K562 treated with DMSO at 1 percent for 48 hours (cell line): ENCODE data around the gene GPA33. TPM values are rescaled to one million over a fixed set of nuclear protein-coding genes. Genes with fewer than 3 reads are reported as not detected.

ENCODE experiments used
- total RNA-seq: library from RNA; unstranded; fragments of 300-600 nt; gene quantifications from 2 replicates; pipeline ENCODE4 v1.2.3, GENCODE V29; 2022; ENCODE audit warnings: low replicate concordance; ENCODE audit errors: extremely low read depth

GPA33 gene, protein sequence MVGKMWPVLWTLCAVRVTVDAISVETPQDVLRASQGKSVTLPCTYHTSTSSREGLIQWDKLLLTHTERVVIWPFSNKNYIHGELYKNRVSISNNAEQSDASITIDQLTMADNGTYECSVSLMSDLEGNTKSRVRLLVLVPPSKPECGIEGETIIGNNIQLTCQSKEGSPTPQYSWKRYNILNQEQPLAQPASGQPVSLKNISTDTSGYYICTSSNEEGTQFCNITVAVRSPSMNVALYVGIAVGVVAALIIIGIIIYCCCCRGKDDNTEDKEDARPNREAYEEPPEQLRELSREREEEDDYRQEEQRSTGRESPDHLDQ
- total RNA-seq, result not detected in 2 replicates

DNA sequence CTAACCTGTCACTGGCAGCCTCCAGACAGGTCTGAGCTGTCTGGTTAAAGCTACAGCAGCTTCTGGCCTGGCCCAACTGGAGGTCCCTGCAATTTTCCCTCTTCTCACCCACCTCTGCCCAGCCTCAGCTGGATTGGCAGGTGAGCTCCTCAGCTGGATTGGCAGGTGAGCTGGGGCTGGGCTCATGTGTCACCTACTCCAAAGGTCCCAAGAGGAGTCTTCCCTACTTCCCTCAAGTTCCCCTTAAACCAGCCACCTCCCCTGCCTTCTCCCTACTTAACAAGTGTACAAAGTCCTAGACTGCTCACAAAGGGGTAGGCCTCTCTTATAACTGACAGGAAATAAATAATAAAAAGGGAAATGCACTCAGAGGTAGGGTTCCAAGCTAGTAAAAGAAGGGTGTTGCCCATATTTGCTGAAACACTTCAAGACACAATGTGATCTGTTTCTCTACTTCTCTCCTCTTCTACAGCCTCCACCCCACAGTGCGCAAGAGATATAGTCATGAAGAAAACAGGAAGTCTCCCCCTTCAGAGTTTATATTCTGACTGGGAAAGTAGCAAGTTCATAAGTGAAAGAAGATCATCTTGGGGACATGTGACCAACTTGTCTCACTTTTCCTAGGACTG is at the start of gene GPA33:
Gene GPA33 (minus strand): TSS at position 64 of the 629 bp plus-strand sequence. CDS start 90 bp downstream, outside the sequence.

DNA sequence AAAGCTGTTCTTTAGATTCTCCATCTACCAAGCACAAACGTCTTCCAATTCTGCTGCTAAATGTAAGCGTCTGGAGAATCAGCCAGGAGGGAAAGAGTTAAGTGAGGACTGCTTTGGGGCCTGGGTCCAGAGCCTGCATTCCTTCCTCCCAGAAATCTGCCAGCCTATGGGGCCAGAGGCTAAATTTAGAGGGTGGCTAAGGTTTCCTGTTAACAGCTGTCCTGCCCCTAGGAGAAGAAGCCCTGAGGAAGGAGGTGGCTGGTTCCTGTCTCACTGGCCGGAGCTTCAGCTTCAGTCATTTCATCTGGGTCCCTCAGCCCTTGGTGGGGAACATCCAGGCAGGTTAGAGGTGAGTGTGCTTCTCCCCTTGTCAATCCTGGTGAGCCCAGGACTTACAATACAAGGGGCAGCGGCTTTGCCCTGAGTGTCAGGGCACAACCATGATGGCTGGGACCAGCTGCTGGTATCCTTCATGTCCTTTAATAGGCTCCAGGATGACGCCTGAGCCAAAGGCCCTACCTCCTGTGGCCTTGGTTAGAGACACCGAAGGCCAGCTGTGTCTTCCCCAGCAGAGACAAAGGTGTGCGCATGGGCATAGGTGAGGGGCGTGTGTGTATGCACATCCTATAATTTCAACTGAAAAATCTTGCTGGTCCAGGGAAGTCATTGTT is 3.8 kb upstream of the GPA33 start, which contains the start of gene STYXL2:
Gene STYXL2 (plus strand): TSS at position 230 of the 671 bp plus-strand sequence. CDS start 775 bp downstream, outside the sequence.

Other genes with a start within 250 kb of the GPA33 start
- gene TADA1, start 214.1 kb downstream of the GPA33 start, total RNA-seq, result not detected in 2 replicates
- not detected in 2 replicates for gene ILDR2, start 114.8 kb downstream of the GPA33 start, total RNA-seq
- gene MAEL, start 101.1 kb downstream of the GPA33 start, total RNA-seq, result not detected in 2 replicates
- gene STYXL2, start 3.7 kb upstream of the GPA33 start, total RNA-seq, result not detected in 2 replicates
- not detected in 2 replicates for gene POU2F1, start 130.5 kb upstream of the GPA33 start, total RNA-seq